ENCODE results near the gene SRSF4. TPM values are rescaled to one million over a fixed set of nuclear protein-coding genes. Genes with fewer than 3 reads are reported as not detected.

SRSF4 gene
- total RNA-seq, 4 donors from 2014 or later: 67.1 to 94.7 (median 85.2) TPM

GRCh38 chr1:29099286-29099685 is 82.4 kb downstream of the SRSF4 start:
- peaks cover 5% of the 10 kb centered on the region in 2 donors for H3K36me3 ChIP-seq
- no peak overlapping the region for H3K27ac ChIP-seq
- no peak for DNase-seq
- intact Hi-C loops (cut with DNase I): no loop called here
- no peaks in the 10 kb centered on the region for H3K27me3 ChIP-seq
- H3K4me1 ChIP-seq: peaks cover 0 to 3% of the 10 kb centered on the region in 2 donors
- no peaks in the 10 kb centered on the region for H3K9me3 ChIP-seq
- TF ChIP-seq POLR2A (IDR thresholded peaks at IDR 0.05): no peak
- TF ChIP-seq CTCF (IDR thresholded peaks at IDR 0.05): no peak
- WGBS, 2 donors: 83 to 85% methylated on average over 4 of the region's 4 CpGs
- H3K4me3 ChIP-seq (replicated peaks in 1 of 3): no peak overlapping the region

Small RNA genes within 50 kb of the gene (small RNA-seq; reads per million reads assigned to genes)
- gene RF02271: not detected

Other genes starting within 250 kb of the SRSF4 start
- gene TMEM200B, start 58.0 kb downstream of the SRSF4 start, total RNA-seq: 1 to 10 TPM; 1.9 to 8.2 (median 2.7) TPM
- gene MECR, start 49.0 kb upstream of the SRSF4 start, total RNA-seq: 10 to 100 TPM; 10.2 to 30.9 (median 18.0) TPM
- gene PTPRU, start 54.6 kb upstream of the SRSF4 start, total RNA-seq: 10 to 100 TPM; 12.4 to 30.0 (median 17.9) TPM

Data from thyroid gland (tissue), 4 donors.